H1 (cell line): ENCODE data around the gene ERP29. TPM values are rescaled to one million over a fixed set of nuclear protein-coding genes. Genes with fewer than 3 reads are reported as not detected.

Experiments used
- CTCF ChIA-PET: fragments of 300-600 bp; sonication (Branson Sonifier 250); formaldehyde crosslinking; loops from one replicate; lab custom pipeline; 2021; ENCODE audit not compliant: partially characterized antibody; lab: Charles Lee
- POLR2A ChIA-PET: fragments of 300-600 bp; sonication (Branson Sonifier 250); formaldehyde crosslinking; loops from one replicate; lab custom pipeline; 2021; ENCODE audit warnings: inconsistent platforms; ENCODE audit not compliant: partially characterized antibody; lab: Charles Lee
- DNase-seq, 2 experiments: peaks; one replicate each; pipeline versions ENCODE4 v3.0.0 to v3.0.0-alpha.2; 2010 to 2022; ENCODE audit warnings: low spot score in 2 of 2, low read depth in 1 of 2, mixed read lengths in 1 of 2
- FAIRE-seq: peaks from 2 replicates; lab custom pipeline; 2011; peaks lifted over from hg19 to GRCh38; lab: Jason Lieb, UNC
- H2AFZ ChIP-seq: 2 replicates; pipeline ENCODE4 v1.8.1; 2012; ENCODE audit warnings: low read length, inconsistent platforms
- H2AK5ac ChIP-seq: 2 replicates; pipeline ENCODE4 v1.6.1; 2013; ENCODE audit warnings: low read depth, low read length
- H2BK120ac ChIP-seq: replicated peaks from 2 replicates; pipeline ENCODE3; 2013; ENCODE audit warnings: low read depth, low read length, inconsistent platforms
- H2BK12ac ChIP-seq: 2 replicates; pipeline ENCODE4 v1.6.1; 2013; ENCODE audit warnings: low read depth, low read length
- H2BK15ac ChIP-seq: 2 replicates; pipeline ENCODE4 v1.6.1; 2013; ENCODE audit warnings: low read length
- H2BK20ac ChIP-seq: 2 replicates; pipeline ENCODE4 v1.6.1; 2013; ENCODE audit warnings: low read length
- H2BK5ac ChIP-seq: 2 replicates; pipeline ENCODE4 v1.6.1; 2013; ENCODE audit warnings: low read depth, low read length
- H3K14ac ChIP-seq: 2 replicates; pipeline ENCODE4 v1.6.1; 2013; ENCODE audit warnings: inconsistent platforms; ENCODE audit not compliant: insufficient read length
- H3K18ac ChIP-seq: 2 replicates; pipeline ENCODE4 v1.6.1; 2013; ENCODE audit warnings: low read length; ENCODE audit errors: extremely low read depth
- H3K23ac ChIP-seq: 2 replicates; pipeline ENCODE4 v1.6.1; 2013; ENCODE audit warnings: inconsistent platforms; ENCODE audit not compliant: insufficient read length
- H3K23me2 ChIP-seq: 2 replicates; pipeline ENCODE4 v1.6.1; 2013; ENCODE audit warnings: low read depth, low read length
- H3K27ac ChIP-seq: 2 replicates; pipeline ENCODE4 v1.6.1; 2011; ENCODE audit warnings: low read depth, low read length, inconsistent platforms
- H3K27me3 ChIP-seq, 4 experiments: replicated peaks in 1 of 4; 1 replicate in 1 of 4; 2 replicates in 3 of 4; pipeline versions ENCODE4 v1.6.1 to v1.8.1; 2011 to 2013; ENCODE audit warnings: low read length in 3 of 4, mild to moderate bottlenecking in 3 of 4, inconsistent platforms in 2 of 4, mixed read lengths in 2 of 4, moderate library complexity in 1 of 4; ENCODE audit not compliant: control insufficient read depth in 3 of 4, insufficient read depth in 3 of 4; ENCODE audit errors: extremely low read depth in 1 of 4
- H3K36me3 ChIP-seq, 4 experiments: 2 replicates each; pipeline versions ENCODE4 v1.6.1 to v1.8.1; 2011 to 2013; ENCODE audit warnings: mild to moderate bottlenecking in 4 of 4, low read length in 3 of 4, moderate library complexity in 2 of 4, control low read depth in 1 of 4, inconsistent platforms in 1 of 4; ENCODE audit not compliant: insufficient read depth in 4 of 4, control insufficient read depth in 2 of 4
- H3K4ac ChIP-seq: replicated peaks from 2 replicates; pipeline ENCODE3; 2013; ENCODE audit warnings: low read length, low read depth, mixed read lengths, inconsistent platforms; ENCODE audit not compliant: insufficient read length
- H3K4me1 ChIP-seq, 4 experiments: replicated peaks in 1 of 4; 1 replicate in 1 of 4; 2 replicates in 3 of 4; pipeline versions ENCODE4 v1.6.1 to v1.8.1; 2011 to 2013; ENCODE audit warnings: low read length in 3 of 4, inconsistent platforms in 2 of 4, mixed read lengths in 1 of 4; ENCODE audit not compliant: insufficient read depth in 4 of 4, control insufficient read depth in 3 of 4
- H3K4me2 ChIP-seq, 2 experiments: 2 replicates each; pipeline versions ENCODE4 v1.6.1 to v1.8.1; 2011 to 2013; ENCODE audit warnings: low read depth in 2 of 2, low read length in 2 of 2, control low read depth in 1 of 2, inconsistent platforms in 1 of 2, mild to moderate bottlenecking in 1 of 2; ENCODE audit not compliant: insufficient read depth in 1 of 2
- H3K4me3 ChIP-seq, 4 experiments: fragments of 200-600, 300-600 bp in 1 of 4; sonication (generic), shearing (Covaris generic), sonication (Bioruptor Twin) in 1 of 4; 2 replicates each; pipeline versions ENCODE4 v1.5.1 to v1.8.1; 2011 to 2016; ENCODE audit warnings: low read length in 4 of 4, low read depth in 3 of 4, control low read depth in 2 of 4, inconsistent platforms in 2 of 4, mild to moderate bottlenecking in 2 of 4, mixed read lengths in 1 of 4, moderate library complexity in 1 of 4; ENCODE audit not compliant: insufficient read depth in 2 of 4; ENCODE audit errors: extremely low read depth in 1 of 4
- H3K56ac ChIP-seq: replicated peaks from 2 replicates; pipeline ENCODE3; 2013; ENCODE audit warnings: low read depth, mild to moderate bottlenecking, mixed read lengths, low read length, inconsistent platforms; ENCODE audit not compliant: insufficient read length
- H3K79me1 ChIP-seq: 2 replicates; pipeline ENCODE4 v1.6.1; 2013; ENCODE audit warnings: low read depth, low read length, control low read depth
- H3K79me2 ChIP-seq, 2 experiments: 2 replicates each; pipeline versions ENCODE4 v1.6.1 to v1.8.1; 2012 to 2013; ENCODE audit warnings: low read length in 2 of 2, mild to moderate bottlenecking in 2 of 2, inconsistent platforms in 1 of 2; ENCODE audit not compliant: insufficient read depth in 2 of 2, control insufficient read depth in 1 of 2
- H3K9ac ChIP-seq, 4 experiments: replicated peaks in 1 of 4; 1 replicate in 1 of 4; 2 replicates in 3 of 4; pipeline versions ENCODE4 v1.6.1 to v1.8.1; 2011 to 2013; ENCODE audit warnings: low read depth in 3 of 4, low read length in 3 of 4, control low read depth in 2 of 4, mild to moderate bottlenecking in 2 of 4, moderate library complexity in 2 of 4, inconsistent platforms in 1 of 4; ENCODE audit errors: extremely low read depth in 1 of 4
- H3K9me3 ChIP-seq, 2 experiments: 2 replicates each; pipeline versions ENCODE4 v1.6.1 to v1.8.1; 2012 to 2013; ENCODE audit warnings: mild to moderate bottlenecking in 2 of 2, moderate library complexity in 2 of 2, control low read depth in 1 of 2, inconsistent platforms in 1 of 2, low read depth in 1 of 2, low read length in 1 of 2, mixed read lengths in 1 of 2; ENCODE audit not compliant: insufficient read depth in 2 of 2
- H4K20me1 ChIP-seq, 2 experiments: replicated peaks in 1 of 2; 2 replicates each; pipeline versions ENCODE3 to v1.8.1; 2011 to 2013; ENCODE audit warnings: inconsistent platforms in 2 of 2, low read length in 2 of 2, mild to moderate bottlenecking in 1 of 2; ENCODE audit not compliant: insufficient read depth in 2 of 2, control insufficient read depth in 1 of 2
- H4K5ac ChIP-seq: 2 replicates; pipeline ENCODE4 v1.6.1; 2013; ENCODE audit warnings: low read length, low read depth, mixed read lengths, inconsistent platforms; ENCODE audit not compliant: insufficient read length
- H4K8ac ChIP-seq: 2 replicates; pipeline ENCODE4 v1.8.0; 2013; ENCODE audit warnings: mild to moderate bottlenecking, moderate library complexity, low read length, inconsistent platforms; ENCODE audit not compliant: insufficient read depth; ENCODE audit errors: extremely low read depth
- H4K91ac ChIP-seq: replicated peaks from 2 replicates; pipeline ENCODE3; 2013; ENCODE audit warnings: low read length, mixed read lengths, inconsistent platforms; ENCODE audit not compliant: insufficient read length
- BCL11A ChIP-seq, 2 experiments: IDR thresholded peaks; one replicate each; pipeline ENCODE4 v1.6.1; 2011; ENCODE audit warnings: low read depth in 2 of 2, low read length in 2 of 2, mild to moderate bottlenecking in 2 of 2
- EP300 ChIP-seq, 2 experiments: IDR thresholded peaks; 1 replicate in 1 of 2; 2 replicates in 1 of 2; pipeline ENCODE4 v1.6.1; 2011 to 2012; ENCODE audit warnings: low read depth in 2 of 2, low read length in 2 of 2, mild to moderate bottlenecking in 2 of 2, borderline replicate concordance in 1 of 2, inconsistent platforms in 1 of 2, moderate library complexity in 1 of 2
- KDM5A ChIP-seq: fragments of 200-600 bp; IDR thresholded peaks from 2 replicates; pipeline ENCODE4 v1.7.1; 2012; ENCODE audit warnings: mild to moderate bottlenecking, low read length, inconsistent platforms, mixed read lengths
- MAFK ChIP-seq: IDR thresholded peaks from 2 replicates; pipeline ENCODE4 v1.6.1; 2012; ENCODE audit warnings: low read depth, mild to moderate bottlenecking, improper control_type of control experiment, low read length
- TCF12 ChIP-seq: IDR thresholded peaks from 2 replicates; pipeline ENCODE4 v1.6.1; 2011; ENCODE audit warnings: low read depth, mild to moderate bottlenecking, low read length
- WGBS, 2 experiments: shearing (Covaris generic) in 1 of 2; methylation state at CpG; one replicate each; pipeline versions ENCODE4 v1.1.6 to v1.1.7; 2013 to 2015; ENCODE audit warnings: low lambda C conversion rate in 2 of 2, mixed read lengths in 2 of 2, inconsistent platforms in 1 of 2, low coverage in 1 of 2, missing lambda C conversion rate in 1 of 2; ENCODE audit not compliant: insufficient replicate concordance in 2 of 2, insufficient coverage in 1 of 2, insufficient read length in 1 of 2; ENCODE audit errors: extremely low coverage in 1 of 2, missing lambda C conversion rate in 1 of 2; 5-methylcytosine and 5-hydroxymethylcytosine counted together
- long read RNA-seq, 2 experiments: library from RNA in 1 of 2; library from capped mRNA in 1 of 2; stranded (forward); transcript quantifications; one replicate each; pipeline ENCODE4 v2.0.0, GENCODE V29; 2021; ENCODE audit warnings: inconsistent platforms in 1 of 2
- polyA minus RNA-seq, 3 experiments: library from RNA; depleted of rRNA, polyadenylated mRNA; stranded (reverse); fragments of >200 nt; gene quantifications; 1 replicate in 2 of 3; 2 replicates in 1 of 3; pipeline ENCODE4 v1.2.3, GENCODE V29; 2011
- polyA plus RNA-seq, 7 experiments: library from polyadenylated mRNA; depleted of rRNA in 3 of 7; stranded (reverse) in 5 of 7; unstranded in 2 of 7; fragments of >200 nt in 5 of 7; fragments of 200-250 nt in 2 of 7; gene quantifications; 1 replicate in 5 of 7; 2 replicates in 1 of 7; 4 replicates in 1 of 7; pipeline versions ENCODE4 v1.2.1 to v1.2.3, GENCODE V29; 2011 to 2013; ENCODE audit warnings: missing spikeins in 2 of 7, mixed read lengths in 2 of 7
- total RNA-seq: library from RNA; stranded (reverse); fragmentation: NEBNext Ultra II Directional; extraction: Animal tissue kit (Norgen Biotek cat#: 25700); gene quantifications from 2 replicates; pipeline ENCODE4 v1.2.1, GENCODE V29; 2021

ERP29 gene
- total RNA-seq (168 and 171 TPM in 2 replicates), polyA plus RNA-seq (2011; rRNA removed) (85.9 and 88.7 TPM in 2 replicates), polyA minus RNA-seq (2011; rRNA and poly(A)+ RNA removed) (47.7 and 48.4 TPM in 2 replicates)
- polyA plus RNA-seq (2011; cell fraction: cytosol; rRNA removed): 161 TPM
- polyA plus RNA-seq (2011; cell fraction: nucleus; rRNA removed): 72.3 TPM
- 228 to 266 TPM (median 241 TPM) in 4 replicates for polyA plus RNA-seq (2012, experiment 1 of 2)
- 103 TPM for polyA plus RNA-seq (2012, experiment 2 of 2)
- polyA plus RNA-seq (2013, experiment 1 of 2): 193 TPM
- polyA plus RNA-seq (2013, experiment 2 of 2): 244 TPM
- 56.0 TPM for polyA minus RNA-seq (2011; cell fraction: cytosol; rRNA and poly(A)+ RNA removed)
- polyA minus RNA-seq (2011; cell fraction: nucleus; rRNA and poly(A)+ RNA removed): 39.3 TPM
- long read RNA-seq, experiment 1, transcript ERP29-201 (3 exons, 1,735 nt): major isoform, 72 of 132 reads
- long read RNA-seq, experiment 1, partial matches to known transcripts: 55 of 132 reads
- long read RNA-seq, experiment 1, other reads (novel, unspliced or antisense): 1 of 132 reads
- long read RNA-seq, experiment 2, transcript ERP29-201 (3 exons, 1,735 nt): major isoform, 529 of 578 reads
- long read RNA-seq, experiment 2, transcript ERP29-202 (2 exons, 1,333 nt): minor isoform, 42 of 578 reads
- long read RNA-seq, experiment 2, partial matches to known transcripts: 0 of 578 reads
- long read RNA-seq, experiment 2, other reads (novel, unspliced or antisense): 7 of 578 reads

GRCh38 chr12:112012775-112013600 lies at the start of gene ERP29, which contains the start of gene TMEM116:
ERP29 (plus strand) TSS chr12:112013426; CDS start chr12:112013466, 40 bp downstream.
TMEM116 (minus strand) TSS chr12:112013165; CDS start chr12:112005270, 7,895 bp downstream.
- H3K27ac ChIP-seq: peak within 1 kb of the TSS; percentile 93
- peak within 1 kb of the TSS; percentile 88 to 94 (median 90) for H3K9ac ChIP-seq
- H2AFZ ChIP-seq: peak within 1 kb of the TSS; percentile 82
- H3K23ac ChIP-seq: no peak within 1 kb of the TSS
- peak within 1 kb of the TSS; percentile 77 to 96 (median 89) for H3K4me3 ChIP-seq
- H2BK15ac ChIP-seq: peak within 1 kb of the TSS; percentile 7; the same call in 1 of the 2 replicates
- peak within 1 kb of the TSS; percentile 95 for H3K4ac ChIP-seq
- H3K14ac ChIP-seq: no peak within 1 kb of the TSS
- ChIA-PET CTCF (interaction anchor here (0.5 to 3.1 kb wide), 7 partner anchors 9 to 826 kb away, joined by 3 to 21 read pairs (median 5); no protein-coding TSS in a partner anchor), POLR2A (interaction anchor here (0.6 to 6.1 kb wide), 49 partner anchors 10 to 609 kb away, joined by 3 to 88 read pairs (median 4); partner anchors contain the start of genes BRAP, MAPKAPK5, PTPN11 and TRAFD1)
- H2AK5ac ChIP-seq: peak within 1 kb of the TSS; percentile 46; the same call in 1 of the 2 replicates
- peak; percentile 97 to 100 for DNase-seq
- no peaks in the 10 kb centered on the region for H3K9me3 ChIP-seq
- H4K8ac ChIP-seq: peak within 1 kb of the TSS; percentile 98
- peaks cover 5% of the 10 kb centered on the region for H3K79me1 ChIP-seq
- H2BK5ac ChIP-seq: peak within 1 kb of the TSS; percentile 93
- WGBS, 2 experiments: 1% methylated on average over 41 of the region's 67 CpGs; no CpG with 5 or more reads in 1 of the 2 experiments
- peak within 1 kb of the TSS; percentile 98 for H3K18ac ChIP-seq
- FAIRE-seq: no peak
- peak within 1 kb of the TSS; percentile 90 to 93 for H3K4me2 ChIP-seq
- H4K5ac ChIP-seq: peak within 1 kb of the TSS; percentile 88
- no peaks in the 10 kb centered on the region for H3K27me3 ChIP-seq
- no peak within 1 kb of the TSS for H2BK20ac ChIP-seq
- H3K79me2 ChIP-seq: peaks cover 20 to 55% of the 10 kb centered on the region in 2 experiments
- H2BK12ac ChIP-seq: peak within 1 kb of the TSS; percentile 82; the same call in 1 of the 2 replicates
- peaks cover 8% of the 10 kb centered on the region for H3K23me2 ChIP-seq
- H3K36me3 ChIP-seq: peaks cover 2 to 18% (median 11%) of the 10 kb centered on the region in 4 experiments; a peak in 5 of 8 replicates
- peak within 1 kb of the TSS; percentile 60 for H2BK120ac ChIP-seq
- H3K56ac ChIP-seq: peak within 1 kb of the TSS; percentile 98
- H4K20me1 ChIP-seq: peaks cover 0 to 6% of the 10 kb centered on the region in 2 experiments
- H4K91ac ChIP-seq: peak within 1 kb of the TSS; percentile 99
- peaks cover 4 to 13% (median 5%) of the 10 kb centered on the region in 4 experiments for H3K4me1 ChIP-seq
- TF ChIP-seq BCL11A (IDR thresholded peaks at IDR 0.05; ENCODE audit: low read depth in 2 of 2, low read length in 2 of 2): no peak
- TF ChIP-seq KDM5A: no peak
- TF ChIP-seq MAFK: no peak
- TF ChIP-seq TCF12: no peak
- TF ChIP-seq EP300 (IDR thresholded peaks at IDR 0.05; ENCODE audit: borderline replicate concordance in 1 of 2, low read depth in 2 of 2, low read length in 2 of 2): peak in 1 of 2 experiments; percentile 36; a peak in 1 of 3 replicates
